Spleen (tissue), 7 donors: Measurements from ENCODE around the gene DCUN1D3.

Source experiments
- CTCF ChIP-seq, 11 experiments: fragments of 200-600 bp in 7 of 11; fragments of 450-650 bp in 4 of 11; sonication (generic) in 4 of 11; IDR thresholded peaks in 8 of 11; conservative IDR thresholded peaks in 3 of 11; 1 replicate in 7 of 11; 2 replicates in 4 of 11; pipeline versions ENCODE4 v1.4.0 to v1.8.0; 2016 to 2021; ENCODE audit warnings: antibody characterized with exemption in 11 of 11, inconsistent platforms in 4 of 11, mild to moderate bottlenecking in 1 of 11
- POLR2A ChIP-seq, 3 donors: fragments of 450-650 bp; IDR thresholded peaks; one replicate each; pipeline ENCODE4 v1.5.1; 2017; ENCODE audit warnings: antibody characterized with exemption in 3 of 3, mild to moderate bottlenecking in 1 of 3
- POLR2AphosphoS5 ChIP-seq, 3 donors: sonication (generic); formaldehyde crosslinking; IDR thresholded peaks; one replicate each; pipeline ENCODE4 v1.5.1; 2017; ENCODE audit warnings: antibody characterized with exemption in 3 of 3
- donor health status: DM: no; HTN: no; CAD: no; lungs with moderate emphysema.
- donor health status: DM: no; HTN: no; CAD: no.
- donor health status: DM: no; HTN: no; CAD: no.

DNA sequence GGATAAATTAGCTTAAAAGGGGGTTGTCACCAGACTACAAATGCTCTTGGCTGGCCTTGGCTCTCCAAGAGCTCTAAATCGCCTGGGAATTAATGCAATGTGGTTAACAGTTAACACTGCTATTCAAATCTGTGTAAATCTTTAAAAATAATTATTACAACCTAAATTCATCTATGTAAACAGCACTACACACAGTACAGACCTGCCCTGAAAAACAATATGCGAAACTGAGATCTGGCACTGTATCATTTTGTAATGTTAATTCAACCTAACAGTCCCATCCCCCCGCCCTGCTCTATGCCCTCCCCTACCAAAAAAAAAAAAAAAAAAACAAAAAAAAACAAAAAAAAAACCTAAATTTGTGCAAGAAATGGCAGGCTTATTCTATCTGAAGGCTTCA is 40.9 kb downstream of the DCUN1D3 start:
- no peak for TF ChIP-seq CTCF (IDR thresholded peaks at IDR 0.05 in 8 of 11, conservative IDR thresholded peaks at IDR 0.05 in 3 of 11)
- no peak for TF ChIP-seq POLR2AphosphoS5 (IDR thresholded peaks at IDR 0.05)
- no peak for TF ChIP-seq POLR2A (IDR thresholded peaks at IDR 0.05)
